GM21723 (cell line): ENCODE measurements around the gene LRBA.
A peak's percentile ranks its signal among the peaks of the same experiment; 100 is the strongest.

Experiments
- ATAC-seq: cut with Tn5 transposase; IDR thresholded peaks from one replicate; pipeline ENCODE4 v1.9.1; 2021; ENCODE audit warnings: mild to moderate bottlenecking, moderate library complexity; ENCODE audit not compliant: unreplicated experiment

Gene LRBA

DNA sequence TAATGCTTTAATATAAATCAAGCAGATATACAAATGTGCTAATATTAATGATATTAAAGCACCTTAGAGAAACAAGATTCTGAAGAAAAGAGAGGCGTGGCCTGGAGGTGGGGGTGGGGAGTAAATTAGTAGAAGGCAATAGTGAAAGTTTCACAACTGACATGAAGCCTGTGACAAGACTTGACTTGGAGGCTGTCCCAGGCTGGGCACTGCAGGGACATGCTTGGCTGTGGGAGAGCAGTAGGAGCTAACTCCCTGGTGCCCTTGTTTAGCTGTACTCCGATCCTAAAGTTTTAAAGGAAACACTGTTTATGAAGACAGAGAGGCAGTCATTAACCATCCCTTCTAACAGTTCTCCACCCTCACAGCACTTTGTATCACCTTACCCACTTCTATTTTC, 672.1 kb downstream of the LRBA start:
- no peak for ATAC-seq

DNA sequence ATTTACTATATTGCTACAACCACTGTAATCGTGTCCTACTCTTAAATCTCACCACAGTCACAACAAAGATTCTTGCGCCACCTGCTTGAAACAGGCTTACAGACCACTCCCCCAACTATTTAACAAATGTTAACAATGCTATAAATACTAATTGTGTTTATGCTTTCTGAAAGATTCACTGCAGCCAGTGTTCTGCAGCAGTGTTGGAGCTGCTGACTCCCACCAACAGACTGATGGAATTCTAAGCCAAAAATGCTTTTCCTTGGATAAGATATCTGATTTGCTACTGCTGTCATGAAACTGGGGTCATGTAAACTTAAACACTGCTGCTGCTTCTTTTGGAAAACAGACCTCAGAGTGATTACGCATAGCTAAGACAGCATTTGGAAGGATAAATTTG, 677.4 kb downstream of the LRBA start:
- no peak for ATAC-seq

DNA sequence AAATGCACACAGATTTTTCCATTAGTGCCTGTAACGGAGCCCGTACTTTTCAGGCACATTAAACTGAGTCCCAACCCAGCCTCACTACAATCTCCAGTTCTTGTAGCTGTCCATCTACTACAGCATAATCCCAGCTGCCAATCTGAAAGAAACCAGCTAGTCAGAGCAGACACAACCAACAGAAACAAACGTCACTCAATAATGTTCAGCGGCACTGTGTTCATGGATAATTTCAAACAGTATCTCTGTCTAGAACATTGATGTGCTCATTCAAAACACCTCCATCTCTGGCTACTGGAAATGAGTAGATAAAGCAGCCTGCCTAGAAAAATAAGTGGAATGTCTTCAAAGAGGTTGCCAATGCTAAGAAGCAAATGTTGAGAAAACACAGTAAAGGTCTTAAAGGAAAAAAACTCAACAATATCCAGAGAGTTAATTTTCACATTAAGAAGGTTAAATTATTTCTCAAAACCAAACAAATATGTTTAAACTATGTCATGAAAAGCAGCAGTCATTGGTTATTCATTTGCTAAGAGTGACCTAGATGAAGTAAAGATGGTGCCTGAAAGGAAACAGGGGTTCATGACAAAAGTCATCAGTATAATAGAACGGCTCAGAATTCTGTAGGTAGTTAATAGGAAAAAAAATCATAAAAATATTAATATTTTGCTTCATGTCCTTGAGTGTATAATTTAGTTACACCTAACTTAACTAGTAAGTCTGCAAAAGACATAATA, 678.2 kb downstream of the LRBA start:
- ATAC-seq, result no peak

DNA sequence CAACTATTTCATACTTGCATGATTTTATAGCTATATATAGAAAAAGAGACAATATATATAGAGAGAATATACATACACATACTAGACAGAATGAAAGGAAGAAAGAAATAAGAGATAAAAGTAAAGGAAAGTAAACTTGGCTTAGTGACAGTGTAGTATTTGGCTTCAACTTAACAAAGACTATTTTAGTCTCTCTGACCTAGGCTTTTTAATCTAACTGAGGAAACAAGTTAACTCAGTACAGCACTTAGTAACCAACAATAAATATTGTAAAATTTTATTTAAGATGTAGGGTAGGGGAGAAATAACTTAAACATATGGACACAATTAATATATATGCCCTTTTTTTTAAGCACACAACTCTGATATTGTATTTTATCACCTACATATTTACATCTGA, 682.1 kb downstream of the LRBA start:
- no peak for ATAC-seq

DNA sequence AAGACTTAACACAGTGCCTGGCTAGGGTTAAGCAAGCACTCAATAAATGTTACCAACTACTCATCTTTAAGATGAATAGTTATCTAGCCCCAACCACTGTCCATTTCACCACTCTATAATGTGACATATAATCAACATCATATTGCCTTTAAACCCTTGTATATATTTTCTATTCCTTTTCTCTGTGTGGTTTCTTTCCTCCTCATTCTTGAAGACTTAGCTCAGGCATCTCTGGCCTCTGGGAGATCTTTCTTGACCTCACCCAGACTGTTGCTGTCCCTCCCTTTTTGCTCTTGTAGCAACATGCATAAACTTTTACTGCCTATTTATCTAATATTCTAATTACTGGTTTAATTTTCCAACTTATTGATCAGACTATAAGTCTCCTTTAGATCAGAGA, 683.0 kb downstream of the LRBA start:
- ATAC-seq, result no peak

DNA sequence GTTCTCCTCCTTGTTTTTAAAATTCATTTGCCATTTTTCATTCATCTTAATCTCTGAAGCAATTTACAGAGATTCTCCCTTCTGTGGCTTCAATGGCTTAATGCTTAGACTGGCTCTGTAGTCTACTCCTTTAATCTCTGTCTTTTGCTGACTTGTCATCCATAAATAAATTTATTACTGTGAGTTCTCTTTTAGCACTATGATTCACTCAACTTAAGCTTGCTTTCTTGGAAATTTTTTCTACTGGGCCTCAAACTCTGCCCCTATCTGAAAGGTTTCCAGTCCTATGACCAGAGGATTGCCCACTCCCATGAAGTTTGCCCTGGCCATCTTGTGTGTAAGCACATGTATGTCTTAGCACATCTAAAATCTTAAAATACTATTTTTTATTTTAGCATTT, 685.7 kb downstream of the LRBA start:
- no peak for ATAC-seq

DNA sequence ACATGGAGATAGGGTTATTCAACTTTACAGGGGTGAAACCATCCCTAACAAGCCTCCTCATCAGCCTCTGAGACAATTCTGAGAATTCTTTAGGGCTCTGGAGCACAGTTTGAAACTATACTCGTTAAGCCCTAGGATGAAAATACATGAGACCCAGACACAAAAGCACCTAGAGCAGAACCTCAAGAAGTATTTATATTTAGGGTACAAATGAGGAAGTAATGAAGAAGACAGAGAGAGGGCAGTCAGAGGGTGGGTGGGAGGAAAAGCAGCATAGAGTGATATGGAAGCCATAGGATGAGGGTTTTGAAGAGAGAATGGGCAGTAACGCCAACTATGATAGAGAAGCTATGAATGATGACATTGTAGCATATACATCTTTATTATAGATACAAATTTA, 686.6 kb downstream of the LRBA start:
- no peak for ATAC-seq

DNA sequence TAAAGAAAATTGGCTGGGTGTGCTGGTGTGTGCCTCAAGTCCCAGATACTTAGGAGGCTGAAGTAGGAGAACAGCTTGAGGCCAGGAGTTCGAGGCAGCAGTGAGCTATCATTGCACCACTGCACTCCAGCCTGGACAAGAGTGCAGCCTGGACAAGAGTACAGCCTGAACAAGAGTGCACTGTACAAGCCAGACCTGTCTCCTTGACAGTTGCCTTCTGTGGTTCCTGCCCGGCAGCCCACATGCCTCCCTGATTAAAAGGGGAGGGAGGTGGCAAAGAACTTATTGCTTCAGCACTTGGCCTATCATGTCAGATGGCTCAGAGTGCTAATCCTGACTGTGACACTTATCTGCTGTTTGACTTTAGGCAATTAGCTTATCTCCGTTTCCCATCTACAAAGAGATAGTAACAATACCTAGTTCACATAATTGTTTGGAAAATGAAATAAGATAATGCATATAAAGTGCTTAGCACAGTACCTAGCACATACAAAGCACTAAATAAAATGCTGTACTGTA, 687.8 kb downstream of the LRBA start:
- no peak for ATAC-seq

DNA sequence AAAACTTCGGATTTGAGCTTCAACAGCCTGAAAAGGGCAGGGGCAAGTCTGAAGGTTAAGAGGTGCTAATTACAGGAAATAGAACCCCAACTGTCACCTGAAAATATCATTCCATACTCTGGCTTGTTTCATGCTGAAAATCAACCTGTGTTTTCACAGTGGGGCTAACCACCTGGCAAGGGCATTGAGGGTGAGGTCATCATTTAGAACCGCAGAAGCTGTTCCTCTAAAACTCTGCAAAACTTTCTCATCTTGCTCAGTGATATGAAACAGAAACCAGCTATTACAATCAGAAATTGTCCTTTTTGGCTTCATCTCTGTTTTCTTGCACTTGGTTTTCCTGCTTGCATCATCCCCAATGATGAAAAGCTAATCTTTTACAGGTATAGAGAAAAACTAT, 689.2 kb downstream of the LRBA start:
- ATAC-seq, result peak; percentile 71

DNA sequence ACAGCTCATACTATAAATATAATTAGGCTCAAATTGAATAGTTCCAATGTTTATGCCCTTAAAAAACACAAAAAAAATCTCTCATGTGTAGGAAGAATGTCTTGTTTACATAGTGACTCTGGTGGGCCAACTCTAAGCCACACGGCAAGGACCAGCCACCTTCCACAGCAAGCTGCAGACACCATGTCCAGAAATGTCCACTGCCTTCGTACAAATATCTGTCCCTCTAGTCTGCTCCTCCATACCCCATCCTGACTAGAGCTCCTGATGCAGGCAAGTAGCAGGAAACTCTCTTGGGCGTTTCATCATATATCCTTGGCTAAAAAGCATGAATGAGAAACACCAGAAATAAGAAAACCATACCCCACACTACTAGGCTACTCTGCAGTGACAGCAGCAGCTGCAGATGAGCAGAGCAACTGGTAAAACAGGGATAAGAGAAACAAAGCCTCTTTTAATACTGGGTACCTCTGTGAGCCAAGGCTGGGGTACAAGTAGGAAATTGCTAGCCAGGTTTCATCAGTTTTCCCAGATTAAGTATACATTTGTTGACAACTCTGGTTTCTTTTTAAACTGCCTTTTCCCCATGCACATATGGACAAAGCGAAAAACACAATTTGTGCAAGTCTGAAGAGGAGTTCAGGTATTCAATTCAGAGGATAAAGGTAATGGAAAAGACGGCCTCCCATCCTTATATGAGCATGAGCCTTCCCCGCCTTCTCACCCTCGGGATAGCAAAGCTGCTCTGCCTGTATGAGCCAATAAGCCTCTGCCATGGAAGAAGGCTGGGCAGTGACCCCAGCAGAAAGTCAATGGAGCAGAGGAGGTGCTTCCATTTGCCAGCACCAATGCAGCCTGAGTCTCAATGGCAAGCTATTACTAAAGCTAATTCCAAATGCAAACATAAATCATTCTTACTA, 691.4 kb downstream of the LRBA start:
- ATAC-seq, result no peak

DNA sequence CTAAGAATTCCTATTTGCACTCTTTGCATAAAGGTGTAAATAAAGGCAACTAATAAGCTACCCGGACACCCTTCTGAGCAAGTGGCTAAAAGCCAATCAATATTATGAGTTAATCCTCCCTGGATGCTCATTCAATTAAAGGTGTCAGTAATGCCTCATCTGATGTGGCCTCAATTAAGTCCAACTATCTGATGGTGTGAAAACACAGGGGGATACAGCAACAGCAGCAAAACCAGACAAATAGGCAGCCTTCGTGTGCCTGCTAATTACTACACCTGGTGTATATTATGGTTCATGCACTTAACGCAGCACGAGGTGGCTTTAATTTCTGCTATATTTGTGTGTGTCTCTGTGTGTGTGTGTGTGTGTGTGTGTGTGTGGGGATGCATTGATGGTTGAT, 692.4 kb downstream of the LRBA start:
- no peak for ATAC-seq

DNA sequence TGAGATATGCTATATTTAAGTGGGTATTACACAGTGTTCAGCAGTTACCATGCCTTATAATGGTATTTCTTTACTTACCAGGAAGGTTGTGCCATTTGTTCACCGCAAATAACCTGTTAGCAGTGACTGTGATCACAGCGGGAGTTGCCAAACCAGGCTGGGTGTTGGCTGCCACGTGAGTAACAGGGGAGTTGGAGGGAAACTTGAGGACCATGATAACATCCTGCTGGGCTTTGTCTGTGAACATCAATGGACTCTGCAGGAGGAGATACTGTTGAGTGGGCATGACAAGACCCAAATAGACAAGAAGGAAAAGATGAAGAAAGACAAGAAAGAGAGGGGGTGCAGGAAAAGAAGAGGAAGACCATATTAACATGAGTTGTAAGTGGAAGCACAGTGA, 694.0 kb downstream of the LRBA start:
- no peak for ATAC-seq

DNA sequence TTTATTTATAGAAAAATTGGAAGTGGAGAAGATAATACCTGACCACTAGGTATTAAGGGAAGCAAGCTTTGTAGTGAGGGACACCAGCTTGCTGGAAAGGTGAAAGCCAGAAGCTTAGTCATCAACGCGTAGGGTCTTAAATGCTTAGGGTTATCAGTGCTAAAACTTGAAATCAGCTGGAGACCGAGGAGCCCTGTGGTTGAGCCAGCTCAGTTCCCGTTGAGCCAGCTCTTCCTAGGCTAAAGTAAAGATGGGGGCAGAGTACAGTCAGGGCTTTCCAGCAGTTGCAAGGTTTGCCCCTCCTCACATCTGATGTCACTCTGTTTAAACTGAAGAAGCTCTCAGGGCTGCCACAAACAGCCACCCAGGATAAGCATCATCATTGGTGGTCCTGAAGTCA, 696.1 kb downstream of the LRBA start:
- ATAC-seq, result no peak

DNA sequence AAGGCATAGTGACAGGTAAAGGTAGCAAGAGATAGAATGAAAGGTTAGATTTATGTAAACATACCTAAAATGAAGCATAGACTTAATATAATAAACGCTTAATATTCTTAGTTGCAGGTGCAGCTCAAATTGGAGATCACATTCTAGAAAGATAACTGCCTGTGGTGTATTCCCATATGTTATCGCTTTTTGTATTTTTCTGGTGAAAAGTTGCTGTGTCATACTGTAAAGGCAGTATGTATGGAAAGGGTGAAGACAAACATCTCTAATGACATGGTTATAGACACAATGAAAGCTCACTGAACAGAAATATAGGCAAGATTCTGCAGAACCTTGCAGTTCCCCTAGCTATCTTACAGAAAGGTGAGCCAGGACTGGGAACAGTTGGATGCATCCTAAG, 696.6 kb downstream of the LRBA start:
- ATAC-seq, result no peak

DNA sequence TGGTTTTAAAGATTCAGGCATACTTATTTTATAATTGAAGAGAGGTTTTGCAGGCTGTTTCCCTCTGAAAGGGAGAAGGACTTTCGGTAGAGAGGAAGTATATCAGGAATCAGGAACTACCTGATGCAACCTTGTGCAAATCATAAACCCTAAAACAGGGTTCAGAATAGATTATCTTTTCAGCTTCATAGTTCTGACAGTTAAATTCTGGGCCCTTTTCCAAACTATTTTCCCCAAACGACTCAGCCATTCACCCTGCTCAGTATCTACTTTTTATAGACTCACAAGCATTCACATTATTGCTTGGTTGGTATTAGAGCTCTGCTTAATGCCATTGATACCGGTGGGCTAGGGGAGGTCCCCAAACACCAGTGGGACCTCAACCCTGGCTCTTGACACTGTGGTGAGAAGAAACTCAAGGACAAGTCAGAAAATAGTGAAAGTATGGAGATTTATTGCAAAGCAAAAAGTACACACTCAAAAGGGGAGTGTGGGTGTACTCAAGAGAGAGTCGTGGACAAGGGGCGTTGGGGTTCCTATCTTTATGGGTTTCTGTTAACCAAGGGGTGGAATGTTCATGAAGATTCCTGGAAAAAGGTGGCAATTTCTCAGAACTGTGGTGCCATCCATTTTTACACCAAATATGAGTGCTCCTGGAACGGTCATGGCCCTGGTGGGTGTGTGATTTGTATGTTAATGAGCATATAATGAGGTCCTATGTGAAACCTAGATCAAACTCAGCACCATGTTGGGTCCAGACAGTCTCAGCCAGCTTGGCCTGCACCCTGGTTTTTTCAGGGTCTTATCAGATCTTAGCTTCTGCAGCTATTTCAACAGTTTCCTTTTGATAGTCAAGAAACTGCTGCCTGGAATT, 698.5 kb downstream of the LRBA start:
- no peak for ATAC-seq

DNA sequence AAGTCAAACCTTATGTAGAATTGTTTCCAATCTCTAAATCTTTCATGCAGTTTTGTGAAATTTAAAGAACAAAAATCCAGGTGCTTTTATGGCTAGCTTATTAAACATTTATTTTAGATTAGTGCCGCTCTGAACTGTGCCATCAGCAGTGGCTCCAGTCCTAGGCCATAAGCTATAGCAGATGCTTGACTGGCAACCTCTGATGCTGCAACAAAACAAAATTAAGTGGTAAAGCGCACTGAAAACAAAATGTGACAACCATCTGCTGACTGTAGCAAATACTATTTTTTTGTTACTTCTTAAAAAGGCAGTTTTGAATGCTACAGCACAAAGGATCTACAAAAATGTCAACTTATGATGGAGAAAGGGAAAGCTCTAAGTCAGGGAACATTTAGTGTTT, 699.4 kb downstream of the LRBA start:
- ATAC-seq, result no peak

DNA sequence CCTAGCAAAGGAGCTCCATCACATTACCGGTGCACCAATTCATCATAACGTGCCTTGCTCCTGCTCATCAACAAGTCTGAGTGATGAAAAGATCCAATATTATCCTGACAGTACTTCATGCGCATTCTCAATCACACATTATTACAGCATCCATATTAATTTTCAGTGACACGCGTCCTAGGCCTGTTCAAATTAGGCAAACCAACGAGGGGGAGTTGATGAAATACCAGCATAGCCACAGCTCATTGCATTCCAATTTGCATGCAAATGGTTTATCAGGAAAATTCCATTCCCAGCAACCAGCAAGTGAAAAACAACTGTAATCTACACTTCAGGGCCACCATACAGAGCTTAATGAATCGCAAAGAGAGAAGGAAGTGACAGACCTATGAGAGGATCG, 699.9 kb downstream of the LRBA start:
- ATAC-seq, result no peak

DNA sequence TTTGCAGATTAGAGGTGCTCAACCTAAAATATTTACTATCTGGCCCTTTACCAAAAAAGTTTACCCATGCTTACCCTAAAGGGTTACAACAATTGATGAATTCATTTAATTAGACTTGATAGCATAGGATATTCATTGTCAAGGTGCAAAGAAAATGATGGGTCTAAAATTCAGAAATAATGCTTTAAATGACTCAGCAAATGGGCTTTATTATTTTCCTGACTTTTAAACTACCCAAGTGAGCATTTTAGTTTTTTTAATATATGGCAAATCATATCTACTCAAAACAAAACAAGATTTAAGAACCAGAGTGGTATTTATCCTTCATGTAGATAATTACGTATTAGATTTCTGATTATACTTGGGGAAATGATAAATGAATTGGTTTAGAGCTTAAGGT, 701.1 kb downstream of the LRBA start:
- ATAC-seq, result no peak

DNA sequence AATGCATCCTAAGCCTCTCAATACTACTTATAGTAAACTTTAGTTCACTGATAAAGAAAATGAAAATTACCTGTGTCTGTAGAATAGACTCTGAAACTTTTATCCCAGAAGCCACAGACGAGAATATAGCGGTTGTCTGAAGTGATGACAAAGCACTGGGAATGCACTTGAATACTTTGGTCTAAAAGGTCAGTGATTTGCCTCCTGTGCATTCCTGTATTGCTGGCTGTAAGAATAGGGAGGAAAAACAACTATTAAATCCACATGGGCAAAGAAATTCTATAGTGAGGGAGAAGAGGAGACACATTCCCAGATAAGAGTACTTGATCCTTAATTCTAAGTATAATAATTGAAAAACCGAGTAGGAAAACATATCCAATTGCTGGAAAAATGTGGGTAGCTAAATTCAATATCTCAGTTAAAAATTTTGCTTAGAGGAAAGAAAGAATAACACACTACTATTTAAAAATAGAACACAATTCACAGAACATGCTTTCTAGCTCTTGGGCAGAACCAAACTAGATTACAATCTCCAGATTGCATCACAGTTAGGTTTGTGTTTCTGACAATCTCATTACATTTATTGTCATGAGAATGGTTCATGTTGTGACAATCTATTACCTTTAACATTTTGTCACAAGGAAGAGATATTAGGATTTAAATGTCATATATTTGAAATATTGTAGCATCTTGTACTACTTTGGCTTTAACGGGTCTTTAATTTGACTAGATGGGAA, 704.8 kb downstream of the LRBA start:
- ATAC-seq, result no peak

DNA sequence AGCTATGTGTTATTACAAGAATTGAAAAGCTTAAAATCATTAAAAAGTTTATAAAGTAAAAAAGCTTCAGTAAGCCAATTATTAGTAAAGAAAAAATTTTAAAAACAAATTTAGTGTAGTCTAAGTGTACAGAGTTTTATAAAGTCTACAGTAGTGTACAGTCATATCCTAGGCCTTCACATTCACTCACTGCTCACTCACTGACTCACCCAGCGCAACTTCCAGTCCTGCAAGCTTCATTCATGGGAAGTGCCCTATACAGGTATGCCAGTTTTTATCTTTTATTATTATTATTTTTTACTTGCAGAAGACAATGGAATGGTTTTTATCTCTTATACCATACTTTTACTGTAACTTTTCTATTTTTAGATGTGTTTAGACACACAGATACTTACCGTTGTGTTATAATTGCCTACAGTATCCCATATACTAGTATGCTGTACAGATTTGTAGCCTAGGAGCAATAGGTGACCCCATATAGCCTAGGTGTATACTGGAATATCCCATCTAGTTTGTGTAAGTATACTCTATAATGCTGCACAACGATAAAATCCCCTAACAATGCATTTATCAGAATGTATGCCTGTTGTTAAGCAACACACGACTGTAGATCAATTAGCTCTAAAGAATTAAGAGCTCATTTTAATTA, 706.1 kb downstream of the LRBA start:
- no peak for ATAC-seq
